Stomach (tissue), 4 donors: ENCODE measurements around the gene ZDHHC8.

Experiments used
- CTCF ChIP-seq, 7 experiments: fragments of 450-650 bp in 4 of 7; fragments of 200-600 bp in 3 of 7; sonication (generic) in 3 of 7; IDR thresholded peaks; one replicate each; pipeline ENCODE4 v1.5.1; 2016 to 2019; ENCODE audit warnings: antibody characterized with exemption in 7 of 7, control low read depth in 2 of 7, mild to moderate bottlenecking in 1 of 7
- POLR2A ChIP-seq, 4 donors: fragments of 450-650 bp; IDR thresholded peaks; one replicate each; pipeline ENCODE4 v1.6.1; 2016; ENCODE audit warnings: antibody characterized with exemption in 4 of 4, control low read depth in 2 of 4, mild to moderate bottlenecking in 1 of 4, moderate library complexity in 1 of 4

GRCh38 chr22:20128902-20129746 is 2.5 kb upstream of the ZDHHC8 start:
- TF ChIP-seq CTCF (IDR thresholded peaks at IDR 0.05) (peak in 1 of 7 experiments; percentile 30), POLR2A (IDR thresholded peaks at IDR 0.05) (no peak)
